HG03280 (cell line): ENCODE data around the gene GNA12.
"Not testable (repeated sequence)": the region's sequence is repeated elsewhere in the genome, so short reads cannot be mapped to it uniquely, and the experiment has no call there.

ENCODE experiments used
- ATAC-seq: cut with Tn5 transposase; IDR thresholded peaks from one replicate; pipeline ENCODE4 v1.9.1; 2021; ENCODE audit warnings: mild to moderate bottlenecking, moderate library complexity; ENCODE audit not compliant: unreplicated experiment

The GNA12 gene

GRCh38 chr7:2866601-2867000 lies 22.5 kb upstream of the GNA12 start:
- ATAC-seq: no peak

- ATAC-seq: peak; percentile 41
Measured at GRCh38 chr7:2864999-2865670, 21.0 kb upstream of the GNA12 start.

- no peak for ATAC-seq
Measured at GRCh38 chr7:2864204-2864985, 20.3 kb upstream of the GNA12 start.

- ATAC-seq: peak; percentile 89
Measured at GRCh38 chr7:2863461-2864066, 19.5 kb upstream of the GNA12 start.

GRCh38 chr7:2862831-2863361 lies 18.8 kb upstream of the GNA12 start:
- no peak for ATAC-seq

- ATAC-seq: no peak
Measured at GRCh38 chr7:2861509-2861908, 17.4 kb upstream of the GNA12 start.

- ATAC-seq: no peak
Measured at GRCh38 chr7:2860627-2861133, 16.6 kb upstream of the GNA12 start.

GRCh38 chr7:2859952-2860351 lies 15.8 kb upstream of the GNA12 start:
- ATAC-seq: no peak

- ATAC-seq: no peak
Measured at GRCh38 chr7:2858621-2859020, 14.5 kb upstream of the GNA12 start.

GRCh38 chr7:2856388-2857169 lies 12.5 kb upstream of the GNA12 start:
- no peak for ATAC-seq

- ATAC-seq: no peak
Measured at GRCh38 chr7:2855386-2855785, 11.3 kb upstream of the GNA12 start.

GRCh38 chr7:2853552-2853951 lies 9.4 kb upstream of the GNA12 start:
- ATAC-seq: not testable (repeated sequence)

GRCh38 chr7:2853147-2853546 lies 9.0 kb upstream of the GNA12 start:
- ATAC-seq: no peak

GRCh38 chr7:2851497-2851896 lies 7.4 kb upstream of the GNA12 start:
- ATAC-seq: no peak

- ATAC-seq: no peak
Measured at GRCh38 chr7:2849941-2850766, 6.0 kb upstream of the GNA12 start.

- no peak for ATAC-seq
Measured at GRCh38 chr7:2845034-2845592, 1.0 kb upstream of the GNA12 start.

GRCh38 chr7:2843711-2844152 lies 376 bp downstream of the GNA12 start:
- no peak for ATAC-seq

GRCh38 chr7:2843191-2843685 lies 870 bp downstream of the GNA12 start:
- no peak for ATAC-seq

- no peak for ATAC-seq
Measured at GRCh38 chr7:2841907-2842306, 2.2 kb downstream of the GNA12 start.
